Medulla oblongata (tissue), 1 donor: ENCODE measurements around the gene LHX3.
"Not testable (repeated sequence)": the region's sequence is repeated elsewhere in the genome, so short reads cannot be mapped to it uniquely, and the experiment has no call there.

Source experiments
- DNase-seq: peaks from one replicate; pipeline ENCODE4 v3.0.0-alpha.2; 2015; ENCODE audit errors: extremely low spot score

Gene LHX3

DNA sequence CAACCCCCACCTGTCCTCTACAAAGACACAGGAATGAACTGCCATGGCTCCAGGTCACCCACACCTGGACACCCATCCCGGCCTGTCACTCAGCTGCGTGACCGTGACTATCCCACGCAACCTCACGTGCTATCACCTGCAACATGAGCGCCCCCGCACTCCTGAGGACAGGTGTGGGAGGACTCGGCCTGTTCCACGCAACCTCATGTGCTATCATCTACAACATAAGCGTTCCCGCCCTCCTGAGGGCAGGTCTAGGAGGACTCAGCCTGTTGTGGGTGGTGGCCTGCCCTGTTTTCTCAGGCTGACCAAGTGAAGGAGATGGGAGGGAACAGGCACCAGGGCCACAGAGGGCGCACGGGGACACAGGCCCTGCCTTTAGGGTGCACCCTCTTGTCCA lies 36.6 kb upstream of the LHX3 start:
- DNase-seq: no peak

- DNase-seq: no peak
Measured at GRCh38 chr9:136240941-136241340, 36.0 kb upstream of the LHX3 start.

GRCh38 chr9:136239983-136240330 lies 35.0 kb upstream of the LHX3 start:
- no peak for DNase-seq

- no peak for DNase-seq
Measured at GRCh38 chr9:136239135-136239982, 34.4 kb upstream of the LHX3 start.

DNA sequence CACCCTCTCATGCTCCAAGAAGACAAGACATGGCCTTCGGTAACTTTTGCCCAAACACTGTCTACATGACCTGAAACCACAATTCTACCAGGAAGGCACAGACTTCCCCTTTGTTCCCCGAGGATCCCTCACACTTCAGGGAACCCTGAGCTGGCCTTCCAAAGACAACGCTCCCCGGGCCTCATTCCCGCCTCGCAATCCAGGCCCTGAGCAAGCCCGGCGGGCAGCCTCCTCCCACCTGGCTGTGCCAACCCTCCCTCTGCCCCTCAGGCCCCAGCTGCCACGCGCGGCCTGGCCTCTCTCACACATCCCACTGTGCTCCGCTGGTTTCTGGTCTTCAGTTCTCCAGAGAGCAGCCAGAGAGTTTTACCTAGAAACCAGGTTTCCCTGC lies 33.4 kb upstream of the LHX3 start:
- DNase-seq: no peak

- no peak for DNase-seq
Measured at GRCh38 chr9:136237486-136238341, 32.8 kb upstream of the LHX3 start.

- not testable (repeated sequence) for DNase-seq
Measured at GRCh38 chr9:136236471-136237410, 31.8 kb upstream of the LHX3 start.

DNA sequence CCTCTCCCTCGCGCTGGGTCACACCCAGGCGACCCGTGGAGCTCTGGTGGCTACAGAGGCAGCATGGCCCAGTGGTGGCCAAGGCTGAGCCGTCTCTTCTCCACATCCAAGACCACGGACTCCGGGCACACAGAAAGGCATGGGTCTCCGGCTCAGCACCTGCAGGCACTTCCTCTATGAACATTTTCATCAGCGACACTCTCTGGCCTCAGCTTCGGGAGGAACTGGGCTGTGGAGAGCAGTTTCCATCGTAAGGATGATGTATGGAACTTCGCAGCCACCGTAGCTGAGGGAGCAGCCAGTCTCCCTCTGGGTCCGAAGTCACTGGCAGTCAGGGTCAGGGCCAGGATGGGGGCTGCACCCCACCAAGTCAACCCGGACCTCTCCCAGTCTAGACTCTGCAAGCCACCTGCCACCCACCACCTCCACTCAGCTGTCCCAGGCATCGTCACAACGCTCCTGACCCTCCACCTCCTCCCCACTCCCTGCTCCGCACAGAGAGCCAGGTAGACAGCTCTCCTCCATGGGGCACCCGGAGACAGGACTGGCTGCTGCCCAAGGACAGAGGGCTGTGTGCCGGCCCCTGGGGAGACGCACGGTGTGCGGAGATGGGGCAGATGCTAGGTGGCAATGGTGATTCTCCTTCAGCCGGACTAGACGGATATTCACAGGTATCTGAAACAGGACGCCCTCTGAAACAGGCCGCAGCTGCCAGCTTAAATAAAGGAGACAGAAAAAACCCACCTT lies 31.0 kb upstream of the LHX3 start:
- no peak for DNase-seq

DNA sequence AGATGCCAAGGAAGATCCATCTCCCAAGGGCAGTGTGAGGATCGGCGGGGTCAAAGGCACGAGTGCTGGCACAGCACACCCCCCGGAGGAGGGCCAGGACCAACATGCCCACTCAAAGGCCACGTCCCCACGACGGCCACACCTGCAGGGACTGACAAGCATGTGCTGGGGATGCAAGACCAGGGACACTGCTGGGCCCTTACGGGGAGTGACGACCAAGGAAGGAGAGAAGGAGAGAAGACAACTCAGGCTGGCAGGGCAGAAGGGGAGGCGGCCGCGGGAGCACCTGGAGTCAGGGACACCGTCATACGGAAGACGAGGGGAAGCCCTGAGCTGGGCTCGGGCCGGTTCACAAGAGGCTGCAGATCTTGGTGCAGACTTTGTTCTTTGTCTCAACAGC lies 30.2 kb upstream of the LHX3 start:
- no peak for DNase-seq

GRCh38 chr9:136234597-136234996 lies 29.7 kb upstream of the LHX3 start:
- no peak for DNase-seq

DNA sequence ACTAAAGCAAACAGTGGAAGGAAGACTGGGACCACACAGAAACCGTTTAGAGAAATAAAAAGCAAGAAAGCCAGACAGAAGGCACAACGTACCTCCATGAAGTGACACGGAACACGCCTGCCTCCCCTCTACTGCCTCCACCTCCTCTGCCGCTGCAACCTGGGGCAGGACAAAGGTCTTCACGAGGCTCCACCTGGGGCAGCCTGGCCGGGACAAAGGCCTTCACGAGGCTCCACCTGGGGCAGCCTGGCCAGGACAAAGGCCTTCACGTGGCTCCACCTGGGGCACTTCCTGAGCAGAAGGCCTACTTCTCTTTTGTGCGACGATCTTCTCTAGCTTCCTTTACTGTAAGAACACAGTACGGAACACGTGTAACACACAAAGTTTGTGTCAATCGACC lies 28.9 kb upstream of the LHX3 start:
- no peak for DNase-seq

DNA sequence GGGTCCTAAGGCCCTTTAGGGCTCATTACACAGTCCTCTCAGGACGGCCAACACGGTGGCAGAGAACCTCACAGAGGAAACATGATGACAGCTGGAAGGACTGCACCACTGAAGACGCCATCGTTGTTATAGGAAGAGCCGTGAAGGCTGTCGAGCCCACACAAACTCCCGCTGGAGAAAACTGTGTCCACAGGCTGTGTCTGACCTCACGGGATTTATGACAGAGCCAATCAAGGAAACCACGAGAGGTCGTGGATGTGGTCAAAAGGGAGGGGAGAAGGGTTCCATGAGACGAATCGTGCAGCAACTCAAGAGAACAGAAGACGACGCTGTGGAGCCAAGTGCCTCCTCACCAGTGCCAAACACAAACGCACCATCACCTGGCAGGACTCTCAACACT lies 28.5 kb upstream of the LHX3 start:
- no peak for DNase-seq

GRCh38 chr9:136232969-136233368 lies 28.0 kb upstream of the LHX3 start:
- no peak for DNase-seq

DNA sequence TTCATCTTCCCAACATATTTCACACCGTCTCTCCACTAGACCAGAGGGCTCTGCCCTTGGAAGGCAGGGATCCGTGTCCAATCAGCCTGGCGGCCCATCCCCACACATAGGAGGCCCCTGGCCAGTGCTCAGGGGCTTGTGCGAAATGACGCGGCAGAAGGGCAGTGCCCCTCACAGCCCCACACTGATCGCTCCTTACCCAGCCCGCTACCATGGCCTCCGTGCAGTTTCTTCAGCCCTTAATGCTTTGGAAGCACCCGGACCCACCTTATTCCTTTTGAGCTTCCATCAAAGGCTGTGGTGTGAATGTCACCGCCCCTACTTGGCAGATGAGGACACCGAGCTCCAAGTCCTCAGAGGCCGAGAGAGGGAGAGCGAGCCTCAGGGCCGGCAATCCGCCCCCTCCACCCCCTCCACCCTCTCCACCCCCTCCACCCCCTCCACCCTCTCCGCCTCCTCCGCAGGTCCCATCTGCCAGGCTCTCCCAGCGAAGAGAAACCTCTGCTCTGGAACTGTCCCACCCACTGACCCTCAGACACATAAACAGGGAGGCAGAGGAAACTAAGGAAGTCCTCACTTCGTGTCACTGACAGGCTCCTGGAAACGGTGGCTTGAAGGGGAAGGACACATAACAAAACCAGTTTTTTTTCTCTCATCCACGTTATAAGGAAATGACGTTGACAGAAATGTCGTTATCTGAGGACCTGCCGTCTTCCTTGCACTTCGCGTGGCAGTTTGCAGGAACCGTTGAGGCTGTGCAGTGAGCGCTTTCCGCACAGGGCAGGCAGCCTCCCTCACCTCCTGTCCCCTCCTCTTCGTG lies 26.8 kb upstream of the LHX3 start:
- DNase-seq: no peak

- DNase-seq: no peak
Measured at GRCh38 chr9:136230773-136231172, 25.8 kb upstream of the LHX3 start.

DNA sequence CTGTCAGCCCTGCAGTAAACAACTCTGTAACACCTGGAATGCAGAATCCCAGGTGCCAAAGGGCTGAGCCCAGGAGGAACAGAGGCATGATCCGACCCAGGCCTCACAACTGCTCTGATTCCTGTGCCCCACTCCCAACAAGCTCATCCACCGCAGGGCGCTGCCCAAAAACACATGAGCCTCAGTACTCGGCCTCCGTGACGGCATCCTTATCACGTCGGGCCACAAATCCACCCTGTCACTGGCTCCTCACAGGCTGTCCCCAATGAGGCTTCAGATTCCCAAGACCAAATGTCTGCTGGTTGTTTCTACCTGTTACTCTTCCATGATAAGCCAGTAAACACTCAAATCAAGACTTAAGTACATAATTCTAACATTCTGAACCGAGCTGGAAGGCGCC lies 25.4 kb upstream of the LHX3 start:
- DNase-seq: no peak

- DNase-seq: peak; percentile 44
Measured at GRCh38 chr9:136229096-136230065, 24.5 kb upstream of the LHX3 start.

DNA sequence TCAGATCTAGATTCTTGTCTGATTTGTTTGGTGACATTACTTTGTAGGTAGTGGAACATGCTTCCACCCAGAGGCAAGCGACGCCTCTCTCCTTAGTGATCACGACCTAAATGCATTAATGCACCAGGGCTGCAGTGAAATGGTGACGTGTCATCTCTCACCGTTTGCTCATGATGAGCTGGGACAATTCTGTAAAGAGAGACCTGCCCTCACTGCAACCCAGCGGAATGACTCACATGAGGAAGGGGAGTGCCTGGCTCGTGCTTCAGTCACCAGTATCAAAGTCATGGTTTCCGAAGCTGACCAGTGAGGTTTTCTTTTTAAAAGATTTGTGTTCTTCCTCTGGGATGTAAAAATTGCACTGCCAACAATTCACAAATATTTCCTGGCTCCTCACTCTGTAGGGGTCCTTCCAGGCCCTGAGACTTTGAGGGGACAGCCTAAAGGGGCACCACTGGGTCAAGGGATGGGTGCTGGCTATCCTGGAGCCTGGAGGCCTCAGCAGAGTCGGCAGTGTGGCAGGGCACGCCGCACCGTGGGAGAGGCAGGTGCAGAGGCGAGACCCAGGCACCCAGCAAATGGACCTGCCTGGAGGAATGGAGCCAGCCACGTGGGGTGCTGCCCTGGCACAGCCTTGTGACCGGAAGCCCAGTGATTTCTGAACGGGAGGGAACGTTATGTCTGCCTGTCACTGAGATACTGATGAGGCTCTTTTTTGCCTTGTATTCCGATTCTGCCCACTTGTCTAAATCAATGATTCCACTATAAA lies 23.4 kb upstream of the LHX3 start:
- DNase-seq: no peak
